SK-N-DZ (cell line): ENCODE data around the gene JARID2.

Experiments used
- DNase-seq: peaks from one replicate; pipeline ENCODE4 v3.0.0-alpha.2; 2015; ENCODE audit warnings: low spot score

The JARID2 gene

DNA sequence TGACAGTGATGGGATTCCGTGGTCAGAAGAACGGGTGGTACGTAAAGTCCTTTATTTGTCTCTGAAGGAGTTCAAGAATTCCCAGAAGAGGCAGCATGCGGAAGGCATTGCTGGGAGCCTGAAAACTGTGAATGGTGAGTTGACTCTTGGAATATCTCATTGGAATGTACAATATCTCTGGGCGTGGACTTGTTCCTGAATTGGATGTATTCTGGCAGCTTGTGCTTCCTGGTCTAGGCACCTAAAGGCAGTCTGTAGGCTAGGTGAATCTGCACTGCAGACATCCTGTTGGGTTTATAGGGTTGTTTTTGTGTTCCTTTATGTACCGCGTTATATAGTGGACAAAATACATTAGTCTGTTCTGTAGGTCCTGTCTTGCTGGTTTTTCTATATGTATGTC, 128.2 kb downstream of the JARID2 start:
- no peak for DNase-seq

DNA sequence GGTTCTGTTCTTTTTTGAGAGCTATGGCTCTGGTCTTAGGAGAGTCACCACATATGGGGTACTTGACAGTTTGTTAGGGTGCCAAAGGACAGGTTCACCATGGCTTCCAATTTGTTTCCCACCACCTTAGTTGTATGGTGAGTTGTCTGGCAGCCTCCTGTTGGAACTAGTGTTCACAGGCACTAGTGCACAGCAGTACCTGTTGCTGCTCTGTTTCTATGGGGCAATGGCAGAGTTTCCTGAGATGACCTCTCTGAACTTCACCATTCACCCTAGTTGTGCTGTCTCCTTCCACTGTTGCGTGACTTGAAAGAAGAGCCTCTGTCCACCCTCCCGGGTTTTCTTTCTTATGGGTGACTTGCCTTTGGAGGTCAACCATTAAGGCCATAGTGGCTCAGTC, 129.1 kb downstream of the JARID2 start:
- DNase-seq, result no peak

DNA sequence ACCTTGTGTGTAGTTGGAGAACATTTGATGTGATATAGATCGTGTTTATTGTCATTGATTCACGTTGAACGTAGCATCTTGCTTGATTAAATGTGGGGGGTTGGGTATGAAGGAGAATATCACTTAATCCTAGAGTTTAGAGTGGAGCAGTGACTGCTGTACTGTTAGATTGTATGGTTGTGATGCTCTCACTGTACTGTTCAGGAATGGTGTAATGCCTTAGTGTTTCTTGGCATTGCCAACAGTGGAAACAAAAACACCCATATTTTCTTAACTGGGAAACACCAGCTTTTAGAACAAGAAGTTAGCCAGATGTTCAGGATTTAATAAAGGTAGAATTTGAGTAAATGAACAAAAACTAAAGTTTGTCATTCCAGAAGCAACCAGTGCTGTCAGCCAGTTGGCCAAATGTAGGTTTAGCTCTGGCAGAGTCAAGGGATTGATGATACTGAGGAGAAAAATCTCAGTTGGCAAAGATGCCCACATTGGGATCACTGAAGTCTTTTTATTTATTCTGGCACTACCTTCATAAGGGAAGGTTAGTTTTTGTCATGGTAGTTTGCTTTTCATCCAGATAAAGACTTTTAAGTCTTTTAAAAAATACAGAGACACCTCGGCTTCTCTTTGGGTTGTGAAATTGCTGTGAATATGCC, 129.9 kb downstream of the JARID2 start:
- no peak for DNase-seq

DNA sequence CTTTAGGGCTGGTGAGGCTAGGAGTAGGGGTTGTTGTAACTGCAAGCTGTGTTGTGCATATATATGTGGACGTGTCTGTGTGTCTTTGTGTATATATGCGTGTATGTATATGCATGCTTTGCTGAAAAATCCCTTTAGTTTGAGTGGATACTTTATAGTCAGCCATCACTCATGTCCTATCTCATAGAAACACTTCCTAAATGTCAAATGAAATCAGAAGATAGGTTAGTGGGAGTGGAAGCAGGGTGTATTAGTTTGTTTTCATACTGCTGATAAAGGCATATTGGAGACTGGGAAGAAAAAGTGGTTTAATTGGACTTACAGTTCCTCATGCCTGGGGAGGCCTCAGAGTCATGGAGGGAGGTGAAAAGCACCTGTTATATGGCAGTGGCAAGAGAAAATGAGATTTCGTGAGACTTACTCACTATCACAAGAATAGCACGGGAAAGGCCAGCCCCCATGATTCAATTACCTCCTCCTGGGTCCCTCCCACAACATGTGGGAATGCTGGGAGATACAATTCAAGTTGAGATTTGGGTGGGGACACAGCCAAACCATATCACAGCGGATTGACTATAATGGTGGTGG, 131.1 kb downstream of the JARID2 start:
- DNase-seq, result no peak

DNA sequence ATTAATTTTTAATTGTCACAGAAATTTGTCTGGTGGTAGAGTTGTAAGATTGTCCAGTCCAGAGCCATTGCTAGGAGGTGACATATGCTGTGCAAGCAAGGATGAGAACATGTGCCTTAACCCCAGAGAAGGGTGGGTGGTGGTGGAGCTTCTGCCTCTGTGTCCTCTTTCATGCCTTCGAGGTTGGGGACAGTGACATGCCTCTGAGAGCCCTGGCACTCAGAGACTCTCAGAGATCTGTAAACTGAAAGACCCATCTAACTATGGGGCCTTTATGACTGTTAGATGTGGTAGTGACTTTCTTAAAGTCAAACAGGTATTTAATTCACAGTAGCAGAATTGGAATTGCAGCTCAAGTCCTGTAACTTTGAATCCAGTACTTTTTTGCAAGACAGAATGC, 132.4 kb downstream of the JARID2 start:
- DNase-seq, result no peak

DNA sequence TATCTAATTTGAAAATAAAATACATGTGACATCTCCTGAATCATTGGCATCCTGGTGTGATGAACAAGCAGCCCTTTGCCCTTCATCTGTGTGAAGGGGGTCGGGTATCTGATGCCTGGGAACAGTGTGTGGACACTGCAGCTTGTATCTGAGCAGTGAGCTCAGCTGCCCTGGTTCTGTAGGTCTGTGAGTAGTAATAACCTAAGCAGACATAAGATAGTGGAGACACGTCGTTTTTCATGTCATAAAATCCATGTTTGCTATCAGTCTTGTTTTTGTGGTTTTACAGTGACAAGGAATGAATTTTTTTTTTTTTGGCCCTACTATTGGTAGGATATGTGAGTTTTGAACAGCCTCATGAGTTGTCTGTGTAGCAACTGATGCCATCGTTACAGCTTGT, 133.0 kb downstream of the JARID2 start:
- no peak for DNase-seq

DNA sequence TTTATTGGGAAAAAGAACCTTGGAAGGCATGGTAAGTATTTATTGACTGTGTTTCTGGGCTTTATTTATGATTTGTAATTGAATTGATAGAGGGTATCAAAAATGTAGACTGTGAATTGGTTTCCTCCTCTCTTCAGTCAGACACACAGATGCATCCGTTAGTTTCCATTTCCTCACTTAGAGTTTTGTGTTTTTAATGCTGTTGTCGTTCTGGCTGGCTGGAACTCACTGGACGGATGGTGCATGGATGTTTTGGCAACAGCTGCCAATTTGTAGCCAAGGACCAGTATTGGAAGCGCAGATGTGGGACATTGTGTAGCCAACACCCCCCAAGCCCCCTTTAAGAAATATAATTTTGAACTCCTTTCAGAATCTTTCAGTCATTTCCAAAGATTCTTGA, 134.5 kb downstream of the JARID2 start:
- no peak for DNase-seq

DNA sequence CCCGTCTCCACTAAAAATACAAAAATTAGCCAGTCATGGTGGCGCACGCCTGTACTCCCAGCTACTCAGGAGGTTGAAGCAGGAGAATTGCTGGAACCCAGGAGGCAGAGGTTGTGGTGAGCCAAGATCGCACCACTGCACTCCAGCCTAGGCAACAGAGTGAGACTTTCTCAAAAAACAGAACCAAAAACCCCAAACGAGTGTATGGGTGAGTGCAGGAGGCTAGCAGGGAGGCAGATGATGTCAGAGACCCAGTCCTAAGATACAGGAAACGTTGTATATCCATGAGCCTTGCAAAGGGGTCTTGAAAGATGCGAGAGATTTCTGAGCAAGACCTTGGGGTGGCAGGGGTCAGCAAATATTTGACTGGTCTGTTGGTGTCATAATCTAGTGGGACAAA, 136.2 kb downstream of the JARID2 start:
- no peak for DNase-seq

DNA sequence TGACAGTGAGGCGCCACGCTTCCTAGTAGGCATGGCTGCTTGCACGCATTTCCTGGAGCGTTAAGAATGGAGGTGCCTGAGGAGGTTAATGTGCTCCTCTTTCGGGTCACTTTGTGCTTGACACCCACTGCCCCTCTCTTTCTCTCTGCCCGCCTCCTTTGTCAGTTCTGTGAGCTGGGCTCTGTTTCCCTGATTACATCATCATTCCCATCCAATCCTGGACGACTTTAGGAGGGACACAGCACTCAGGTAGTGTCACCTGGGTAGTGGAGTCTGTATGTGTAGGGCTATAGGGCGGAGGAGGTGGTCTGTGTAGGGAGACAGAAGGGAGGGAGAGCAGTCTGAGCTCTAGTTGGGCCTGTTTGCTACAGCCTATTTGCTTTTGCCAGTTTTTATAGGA, 136.8 kb downstream of the JARID2 start:
- no peak for DNase-seq

DNA sequence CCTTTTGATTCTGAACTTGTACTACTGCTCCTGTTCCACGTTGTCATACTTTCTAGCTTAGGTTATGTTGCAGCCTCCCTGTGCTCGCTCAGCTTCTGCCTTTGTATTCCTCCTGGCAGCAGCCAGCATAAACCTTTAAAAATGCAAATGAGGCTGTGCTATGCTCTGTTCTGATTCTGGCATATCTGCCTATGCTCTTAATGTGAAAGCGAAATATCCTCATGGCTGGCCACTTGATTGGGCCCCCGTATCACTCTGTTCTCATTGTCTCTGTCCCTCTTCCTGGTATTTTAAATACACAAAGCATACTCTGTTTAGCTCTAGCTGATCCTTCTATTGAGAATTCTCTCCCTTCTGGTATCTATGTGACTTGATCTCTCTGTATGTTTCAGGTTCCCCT, 139.0 kb downstream of the JARID2 start:
- no peak for DNase-seq

DNA sequence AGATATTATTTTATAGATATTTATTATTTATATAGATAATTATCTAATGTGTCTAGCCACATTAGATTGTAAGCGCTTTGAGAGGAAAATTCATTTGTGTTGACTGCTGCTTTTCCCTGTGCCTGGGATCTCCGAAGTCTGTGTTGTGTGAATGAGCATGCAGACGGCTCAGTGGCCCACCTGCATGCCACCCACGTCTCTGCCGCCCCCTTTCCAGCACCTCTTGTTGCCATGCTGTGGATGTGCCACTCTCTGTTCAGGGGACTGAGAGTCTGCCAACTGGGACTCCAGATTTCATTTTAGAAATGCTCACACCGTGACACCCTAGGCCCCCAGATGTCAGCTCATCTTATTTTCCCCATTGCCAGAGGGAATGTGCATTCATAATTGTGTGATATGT, 139.7 kb downstream of the JARID2 start:
- no peak for DNase-seq

DNA sequence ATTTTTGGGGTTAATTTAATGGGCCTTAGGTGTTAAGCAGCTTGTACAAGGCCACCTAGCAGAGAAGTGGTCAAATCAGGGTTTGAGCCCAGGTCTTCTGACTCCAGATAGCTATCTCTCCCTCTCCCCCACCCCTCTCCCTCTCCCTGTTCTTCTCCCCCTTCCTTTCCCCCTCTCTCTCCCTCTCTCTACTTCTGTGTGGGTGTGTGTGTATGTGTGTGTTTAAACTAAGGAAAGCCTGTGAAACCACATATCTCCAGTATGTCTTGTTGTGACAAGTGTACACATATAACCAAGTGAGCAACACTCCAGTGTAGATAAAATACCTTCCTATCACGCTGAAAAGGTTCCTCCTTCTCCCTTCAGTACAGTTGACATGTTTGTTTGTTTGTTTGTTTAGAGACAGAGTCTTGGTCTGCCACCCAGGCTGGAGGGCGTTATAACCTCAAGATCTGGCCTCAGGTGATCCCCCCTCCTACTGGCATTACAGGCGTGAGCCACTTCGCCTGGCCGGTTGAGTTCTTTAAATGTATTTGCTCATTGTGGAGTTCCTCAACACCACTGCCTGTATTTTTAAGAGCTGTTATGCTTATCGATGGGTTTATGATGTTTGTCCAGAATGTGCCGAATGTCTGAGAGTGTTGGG, 140.4 kb downstream of the JARID2 start:
- DNase-seq, result no peak

DNA sequence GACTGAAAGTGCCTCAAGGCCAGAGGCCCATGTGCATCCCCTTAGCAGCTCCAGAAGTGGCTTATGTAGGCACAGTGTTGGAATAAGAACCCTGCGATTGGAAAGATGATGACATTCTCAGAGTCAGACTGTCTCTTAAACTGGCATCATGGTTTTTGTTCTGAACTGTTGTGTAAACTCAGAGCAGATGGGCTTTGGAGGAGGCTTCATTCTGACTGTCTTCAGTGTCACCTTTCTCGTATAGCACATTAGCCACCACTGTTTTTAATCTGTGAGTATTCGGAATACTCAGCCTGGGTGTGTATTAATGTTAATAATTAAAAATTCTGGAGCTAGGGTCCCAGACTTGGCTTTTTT, 140.9 kb downstream of the JARID2 start:
- DNase-seq, result no peak

DNA sequence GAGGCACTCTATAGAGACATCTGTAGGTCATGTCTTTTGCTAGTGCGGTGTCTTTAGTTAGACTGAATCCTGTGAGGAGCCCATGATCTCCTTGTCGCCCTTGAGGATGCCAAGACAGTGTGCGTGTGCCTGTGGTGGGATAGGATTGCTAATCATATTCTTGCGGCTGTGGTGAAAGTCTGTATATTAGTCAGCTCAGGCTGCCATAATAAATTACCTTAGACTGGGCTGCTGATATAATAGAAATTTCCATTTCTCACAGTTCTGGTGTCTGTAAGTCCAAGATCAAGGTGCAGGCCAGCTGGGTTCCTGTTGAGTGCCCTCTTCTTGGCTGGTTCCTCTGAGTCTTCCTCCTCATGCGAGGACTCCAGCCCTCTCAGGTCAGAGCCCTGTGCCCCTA, 141.2 kb downstream of the JARID2 start:
- no peak for DNase-seq

DNA sequence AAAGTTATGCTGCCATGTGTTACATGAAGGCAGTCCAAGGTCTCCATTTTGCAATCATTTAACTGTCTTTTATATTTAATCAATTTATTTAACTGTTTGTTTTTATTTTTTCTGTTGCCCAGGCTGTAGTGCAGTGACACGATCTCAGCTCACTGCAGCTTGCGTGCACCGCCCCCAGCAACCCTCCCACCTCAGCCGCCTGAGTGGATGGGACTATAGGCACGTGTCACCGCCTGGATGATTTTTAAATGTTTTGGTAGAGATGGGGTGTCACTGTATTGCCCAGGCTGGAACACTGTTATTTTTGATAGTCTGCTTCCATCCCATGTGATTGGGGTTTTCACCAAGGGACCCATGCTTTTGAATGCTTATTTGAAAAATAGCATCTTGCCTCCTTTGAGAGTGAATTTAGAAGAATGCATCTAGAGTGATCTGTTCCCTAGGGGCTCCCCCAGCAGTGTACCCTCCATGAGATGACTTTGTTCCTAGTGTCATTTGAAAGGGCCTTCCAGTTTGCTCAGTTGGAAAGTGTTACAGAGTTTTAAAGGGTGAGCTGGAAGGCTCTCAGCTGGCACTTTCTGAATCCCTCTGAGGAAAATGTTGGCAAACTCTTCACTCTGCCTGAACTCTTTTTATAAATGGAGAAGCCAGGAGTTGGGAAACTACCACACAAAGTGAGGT, 143.4 kb downstream of the JARID2 start:
- DNase-seq, result no peak

DNA sequence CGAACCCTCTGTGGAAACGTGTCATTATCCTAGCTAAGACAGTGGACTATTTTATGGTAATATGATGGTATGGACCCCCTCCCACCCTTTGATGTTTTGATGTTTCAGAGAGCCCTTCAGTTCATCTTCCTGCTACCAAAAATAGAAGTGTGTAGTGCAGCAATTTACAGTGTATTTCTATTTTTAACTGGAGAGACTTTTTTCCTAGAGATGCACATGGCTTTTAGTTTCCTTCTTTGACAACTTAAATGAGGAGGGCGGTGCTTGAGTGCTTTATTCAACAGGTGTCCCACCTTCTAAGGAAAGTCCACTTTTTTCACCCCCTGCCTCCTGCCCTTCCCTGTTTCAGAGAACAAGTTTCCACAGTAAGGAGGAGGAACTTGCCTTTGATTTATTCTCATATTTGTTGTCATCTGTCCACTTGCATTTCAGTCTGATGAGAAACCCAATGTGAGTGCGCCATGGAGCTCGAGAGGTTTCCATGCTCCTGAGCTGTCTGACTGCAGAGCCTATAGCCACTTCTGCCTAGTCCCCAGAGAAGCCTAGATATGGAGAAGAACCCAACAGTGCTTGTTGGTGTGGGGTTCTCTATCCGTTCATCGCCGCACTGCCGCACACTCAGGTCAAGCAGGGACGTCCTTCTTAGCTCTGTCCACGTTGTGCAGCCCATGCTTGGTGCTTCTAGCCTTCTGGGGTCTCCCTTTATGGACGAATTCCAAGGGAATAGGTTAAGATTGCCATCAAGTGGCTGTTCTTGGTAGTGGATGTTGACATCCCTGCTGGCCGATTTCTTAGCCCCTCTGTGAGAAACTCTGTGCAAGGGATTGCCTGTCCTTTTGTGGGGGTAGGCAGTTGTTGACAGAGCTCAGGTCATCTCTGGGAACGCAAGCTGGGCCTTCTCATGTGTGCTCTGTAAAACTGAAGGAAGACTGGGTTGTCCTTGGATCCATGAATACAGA, 144.2 kb downstream of the JARID2 start:
- peak; percentile 82 for DNase-seq

DNA sequence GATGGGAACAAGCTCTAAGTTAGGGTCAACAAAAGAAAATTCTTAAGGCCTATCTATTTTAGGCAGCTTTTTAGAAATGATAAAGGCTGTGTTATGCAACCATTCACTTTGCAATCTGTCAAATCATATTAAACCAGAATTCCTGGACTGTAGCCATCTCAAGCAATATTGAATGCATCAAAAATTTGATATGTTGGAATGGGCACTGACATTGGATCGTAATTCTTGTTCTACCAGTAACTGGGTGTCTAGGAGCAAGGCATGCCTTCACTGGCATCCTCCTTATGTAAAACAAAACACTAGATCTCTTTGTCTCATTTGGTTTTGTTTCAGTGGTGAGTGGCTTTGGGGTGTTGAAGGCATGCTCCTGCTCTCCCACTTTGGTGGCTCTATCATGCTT, 145.6 kb downstream of the JARID2 start:
- no peak for DNase-seq

DNA sequence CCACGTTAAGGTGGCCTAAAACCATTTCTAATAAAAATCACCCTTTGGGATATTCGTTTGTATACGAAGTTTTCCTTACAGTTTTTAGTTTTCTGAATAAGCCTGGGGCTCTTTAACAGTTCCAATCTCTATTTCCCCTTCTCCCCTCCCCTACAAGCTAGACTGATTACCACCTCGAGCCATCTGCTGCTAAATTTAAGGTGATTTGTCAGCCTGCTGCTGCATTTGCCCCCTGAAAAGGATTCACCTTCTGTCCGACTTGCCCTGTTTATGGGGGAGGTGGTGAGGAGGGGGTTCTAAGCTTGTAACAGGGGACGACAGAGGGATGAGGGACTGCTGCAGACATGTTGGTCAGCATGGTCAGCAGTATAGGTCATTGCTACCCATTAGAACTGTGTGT, 146.3 kb downstream of the JARID2 start:
- no peak for DNase-seq

DNA sequence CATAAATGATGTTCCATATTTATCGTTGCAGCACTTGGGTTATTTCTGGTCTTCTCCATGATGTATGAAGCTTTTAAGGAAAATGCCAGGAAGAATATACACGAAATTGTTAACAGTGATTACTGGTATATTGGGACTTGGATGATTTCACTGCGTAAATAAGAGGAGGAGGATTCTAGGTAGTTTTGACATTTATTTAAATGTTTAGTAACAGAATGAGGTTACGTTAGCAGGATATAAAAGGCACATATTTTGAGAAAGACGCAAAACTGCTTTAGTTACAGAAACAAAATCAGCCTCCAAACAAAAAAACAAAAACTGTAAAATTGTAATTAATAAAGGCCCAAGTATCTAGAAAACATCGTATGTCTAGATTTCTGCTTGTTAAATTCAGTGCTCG, 147.7 kb downstream of the JARID2 start:
- DNase-seq, result no peak

DNA sequence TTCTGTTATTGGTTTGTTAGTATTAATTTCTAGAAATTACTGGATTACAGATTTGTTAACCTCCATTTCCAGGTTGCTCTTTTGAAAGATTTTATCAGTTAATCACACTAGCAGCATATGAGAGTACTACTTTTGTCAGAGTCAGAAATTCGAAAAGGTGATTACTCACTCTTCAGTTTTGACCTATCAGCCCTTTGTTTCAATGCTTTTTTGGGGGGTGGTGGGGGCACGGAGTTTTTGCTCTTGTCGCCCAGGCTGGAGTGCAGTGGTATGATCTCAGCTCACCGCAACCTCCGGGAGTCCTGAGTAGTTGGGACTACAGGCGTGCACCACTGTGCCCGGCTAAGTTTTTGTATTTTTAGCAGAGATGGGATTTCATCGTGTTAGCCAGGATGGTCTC, 149.2 kb downstream of the JARID2 start:
- no peak for DNase-seq

DNA sequence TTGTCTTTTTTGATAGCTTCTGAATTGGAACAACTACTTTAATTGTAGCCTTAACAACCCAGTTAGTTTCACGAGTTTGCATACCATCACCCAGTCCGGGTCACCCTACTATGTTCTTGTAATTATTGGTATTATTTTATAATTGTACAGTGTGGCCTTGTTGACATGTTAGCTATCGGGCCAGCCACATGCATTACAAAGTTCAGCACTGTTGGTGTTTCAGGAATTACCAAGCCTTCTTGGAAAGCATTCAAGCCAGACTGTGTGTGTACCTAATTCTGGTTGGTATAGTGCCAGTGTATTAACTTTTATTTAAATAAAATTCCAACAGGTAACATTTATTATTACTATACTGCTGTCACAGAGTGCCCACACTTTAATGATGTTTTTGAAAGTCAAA, 150.9 kb downstream of the JARID2 start:
- DNase-seq, result no peak
